ENCODE data around the gene RNASET2. TPM values are rescaled to one million over a fixed set of nuclear protein-coding genes. Genes with fewer than 3 reads are reported as not detected.

The RNASET2 gene
- total and polyA plus RNA-seq, 2 of the 13 experiments (the other 11 are each of a cell fraction or from before 2014, with no cell fraction given), result 44.6 to 597 TPM

DNA sequence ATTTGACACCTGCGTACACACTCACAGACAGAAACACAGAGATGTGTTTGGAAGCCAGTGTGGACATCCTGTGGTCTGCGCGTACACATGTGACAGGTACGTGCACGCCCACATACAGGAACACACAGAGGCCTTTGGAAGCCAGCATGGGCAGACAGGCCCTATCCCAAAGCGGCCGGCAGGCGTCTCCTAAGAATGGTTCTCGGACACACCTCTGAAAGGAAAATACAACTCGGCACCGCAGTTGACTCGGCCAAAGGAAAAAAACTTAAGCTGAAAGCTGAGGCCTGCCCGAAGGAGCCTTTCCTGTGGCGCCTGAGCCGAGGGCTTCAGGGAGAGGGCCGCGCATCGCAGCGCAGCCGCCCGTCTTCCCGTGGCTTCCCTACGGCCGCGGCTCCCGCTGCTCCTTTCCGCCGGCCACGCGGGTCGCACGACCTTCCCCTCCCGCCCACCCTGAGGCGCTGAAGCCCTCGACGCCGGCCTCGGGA, 41.5 kb upstream of the RNASET2 start (continued):
- TF ChIP-seq, protein P1, sequence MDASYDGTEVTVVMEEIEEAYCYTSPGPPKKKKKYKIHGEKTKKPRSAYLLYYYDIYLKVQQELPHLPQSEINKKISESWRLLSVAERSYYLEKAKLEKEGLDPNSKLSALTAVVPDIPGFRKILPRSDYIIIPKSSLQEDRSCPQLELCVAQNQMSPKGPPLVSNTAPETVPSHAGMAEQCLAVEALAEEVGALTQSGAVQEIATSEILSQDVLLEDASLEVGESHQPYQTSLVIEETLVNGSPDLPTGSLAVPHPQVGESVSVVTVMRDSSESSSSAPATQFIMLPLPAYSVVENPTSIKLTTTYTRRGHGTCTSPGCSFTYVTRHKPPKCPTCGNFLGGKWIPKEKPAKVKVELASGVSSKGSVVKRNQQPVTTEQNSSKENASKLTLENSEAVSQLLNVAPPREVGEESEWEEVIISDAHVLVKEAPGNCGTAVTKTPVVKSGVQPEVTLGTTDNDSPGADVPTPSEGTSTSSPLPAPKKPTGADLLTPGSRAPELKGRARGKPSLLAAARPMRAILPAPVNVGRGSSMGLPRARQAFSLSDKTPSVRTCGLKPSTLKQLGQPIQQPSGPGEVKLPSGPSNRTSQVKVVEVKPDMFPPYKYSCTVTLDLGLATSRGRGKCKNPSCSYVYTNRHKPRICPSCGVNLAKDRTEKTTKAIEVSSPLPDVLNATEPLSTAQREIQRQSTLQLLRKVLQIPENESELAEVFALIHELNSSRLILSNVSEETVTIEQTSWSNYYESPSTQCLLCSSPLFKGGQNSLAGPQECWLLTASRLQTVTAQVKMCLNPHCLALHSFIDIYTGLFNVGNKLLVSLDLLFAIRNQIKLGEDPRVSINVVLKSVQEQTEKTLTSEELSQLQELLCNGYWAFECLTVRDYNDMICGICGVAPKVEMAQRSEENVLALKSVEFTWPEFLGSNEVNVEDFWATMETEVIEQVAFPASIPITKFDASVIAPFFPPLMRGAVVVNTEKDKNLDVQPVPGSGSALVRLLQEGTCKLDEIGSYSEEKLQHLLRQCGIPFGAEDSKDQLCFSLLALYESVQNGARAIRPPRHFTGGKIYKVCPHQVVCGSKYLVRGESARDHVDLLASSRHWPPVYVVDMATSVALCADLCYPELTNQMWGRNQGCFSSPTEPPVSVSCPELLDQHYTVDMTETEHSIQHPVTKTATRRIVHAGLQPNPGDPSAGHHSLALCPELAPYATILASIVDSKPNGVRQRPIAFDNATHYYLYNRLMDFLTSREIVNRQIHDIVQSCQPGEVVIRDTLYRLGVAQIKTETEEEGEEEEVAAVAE (CRISPR knock-in tag; IDR thresholded peaks at IDR 0.05; ENCODE audit: borderline replicate concordance), result no peak
- TF ChIP-seq ZNF788 (CRISPR knock-in tag; IDR thresholded peaks at IDR 0.05; ENCODE audit: borderline replicate concordance) (no peak), HOXA5 (CRISPR knock-in tag; IDR thresholded peaks at IDR 0.05) (no peak), ZBTB42 (CRISPR knock-in tag; IDR thresholded peaks at IDR 0.05) (0 out of 2 replicates have a peak, but pooled peaks have one; percentile 7), SALL1 (CRISPR knock-in tag; IDR thresholded peaks at IDR 0.05) (no peak; the same call in 1 of the 2 replicates), ZNF720 (CRISPR knock-in tag; IDR thresholded peaks at IDR 0.05) (no peak)
- TF ChIP-seq, protein P2, sequence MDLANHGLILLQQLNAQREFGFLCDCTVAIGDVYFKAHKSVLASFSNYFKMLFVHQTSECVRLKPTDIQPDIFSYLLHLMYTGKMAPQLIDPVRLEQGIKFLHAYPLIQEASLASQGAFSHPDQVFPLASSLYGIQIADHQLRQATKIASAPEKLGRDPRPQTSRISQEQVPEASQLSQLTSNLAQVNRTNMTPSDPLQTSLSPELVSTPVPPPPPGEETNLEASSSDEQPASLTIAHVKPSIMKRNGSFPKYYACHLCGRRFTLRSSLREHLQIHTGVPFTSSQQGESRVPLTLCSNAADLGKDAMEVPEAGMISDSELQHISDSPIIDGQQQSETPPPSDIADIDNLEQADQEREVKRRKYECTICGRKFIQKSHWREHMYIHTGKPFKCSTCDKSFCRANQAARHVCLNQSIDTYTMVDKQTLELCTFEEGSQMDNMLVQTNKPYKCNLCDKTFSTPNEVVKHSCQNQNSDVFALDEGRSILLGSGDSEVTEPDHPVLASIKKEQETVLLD (CRISPR knock-in tag; IDR thresholded peaks at IDR 0.05; ENCODE audit: low read depth), result no peak

Data from HepG2 (cell line).